ENCODE measurements around the gene BDH1.

BDH1 gene

DNA sequence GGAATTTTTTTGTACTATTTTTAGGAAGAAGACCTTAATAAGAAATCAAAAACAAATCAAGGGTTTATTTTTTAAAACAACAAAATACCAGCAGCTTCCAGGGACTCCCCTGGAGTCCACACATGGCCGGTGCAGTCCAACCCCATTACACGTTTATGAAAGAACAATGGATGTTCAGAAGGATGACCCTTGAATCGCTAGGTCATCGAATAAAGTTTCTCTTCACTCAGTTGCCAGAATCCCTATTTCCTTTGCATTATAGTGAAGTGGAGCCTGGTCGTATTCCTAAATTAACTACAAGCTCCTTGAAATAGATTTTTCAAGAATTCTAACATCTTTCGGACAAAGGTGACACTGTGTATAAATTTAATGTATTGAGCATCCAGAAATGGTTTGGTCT lies 95.1 kb downstream of the BDH1 start:
- DNase-seq (ENCODE audit: low read depth in 3 of 3), result no peak

DNA sequence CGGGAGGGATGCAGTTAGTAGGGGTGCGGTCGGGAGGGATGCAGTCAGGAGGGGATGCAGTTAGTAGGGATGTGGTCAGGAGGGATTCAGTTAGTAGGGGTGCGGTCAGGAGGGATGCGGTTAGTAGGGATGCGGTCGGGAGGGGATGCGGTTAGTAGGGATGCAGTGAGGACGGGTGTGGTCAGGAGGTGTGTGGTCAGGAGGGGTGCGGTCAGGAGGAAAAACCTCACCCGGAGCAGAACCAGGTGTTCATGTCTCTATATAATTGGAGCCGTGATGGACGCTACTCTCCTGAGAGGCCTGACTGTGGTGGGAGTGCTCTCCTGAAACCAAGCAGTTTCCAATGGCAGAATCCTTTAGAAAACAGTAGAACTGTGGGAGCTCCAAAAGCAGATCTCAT lies 95.8 kb downstream of the BDH1 start:
- DNase-seq (ENCODE audit: low read depth in 3 of 3), result no peak

Data from stimulated activated CD4-positive, alpha-beta T cell treated with anti-CD3 and anti-CD28 coated beads, TNF-alpha, amount 100 ng/mL, for 24 hours (primary cell).